Coronary artery (tissue), 2 donors: ENCODE measurements around the gene USP34.
A peak's percentile ranks its signal among the peaks of the same experiment; 100 is the strongest.
"Not testable (repeated sequence)": the region's sequence is repeated elsewhere in the genome, so short reads cannot be mapped to it uniquely, and the experiment has no call there.

Experiments used
- DNase-seq: peaks from one replicate; pipeline ENCODE4 v3.0.0-alpha.2; 2017; ENCODE audit warnings: low spot score
- H3K27ac ChIP-seq, 2 donors: fragments of 200-600 bp; sonication (generic); one replicate each; pipeline ENCODE4 v1.5.1; 2016 to 2019
- H3K4me3 ChIP-seq: fragments of 200-600 bp; sonication (generic); 2 replicates; pipeline ENCODE4 v1.5.1; 2016; ENCODE audit warnings: mild to moderate bottlenecking, moderate library complexity
- CTCF ChIP-seq: fragments of 200-600 bp; sonication (generic); IDR thresholded peaks from one replicate; pipeline ENCODE4 v1.5.1; 2019; ENCODE audit warnings: antibody characterized with exemption

The USP34 gene

GRCh38 chr2:61158356-61158955, 312.4 kb downstream of the USP34 start:
- Histone ChIP-seq H3K27ac (no peak overlapping the region), H3K4me3 (no peak overlapping the region)
- TF ChIP-seq CTCF, result no peak
- DNase-seq, result no peak

- TF ChIP-seq CTCF, result no peak
- Histone ChIP-seq H3K4me3 (no peak overlapping the region), H3K27ac (no peak overlapping the region)
- no peak for DNase-seq
Observed at GRCh38 chr2:61157371-61158003, 313.4 kb downstream of the USP34 start.

- no peak for TF ChIP-seq CTCF
- no peak overlapping the region for H3K27ac ChIP-seq
- no peak overlapping the region for H3K4me3 ChIP-seq
- no peak for DNase-seq
Observed at GRCh38 chr2:61151436-61151835, 319.5 kb downstream of the USP34 start.

GRCh38 chr2:61149074-61149473, 321.8 kb downstream of the USP34 start:
- TF ChIP-seq CTCF, result no peak
- Histone ChIP-seq H3K4me3 (no peak overlapping the region), H3K27ac (no peak overlapping the region)
- no peak for DNase-seq

- H3K27ac ChIP-seq, H3K4me3 ChIP-seq, DNase-seq: not testable (repeated sequence)
Observed at GRCh38 chr2:61148091-61148490, 322.8 kb downstream of the USP34 start.

- H3K4me3 ChIP-seq, result peak overlapping the region; percentile 81
- no peak for DNase-seq
- no peak for TF ChIP-seq CTCF
- H3K27ac ChIP-seq, result peak overlapping the region in 1 of 2 donors; percentile 1
Observed at GRCh38 chr2:61145990-61146389, 324.9 kb downstream of the USP34 start.

GRCh38 chr2:61144697-61145268, 326.1 kb downstream of the USP34 start:
- H3K27ac ChIP-seq, result peak overlapping the region; percentile 70 to 87
- H3K4me3 ChIP-seq, result peak overlapping the region; percentile 81
- no peak for TF ChIP-seq CTCF
- DNase-seq, result peak; percentile 97
